Panc1 (cell line): ENCODE results near the gene C21orf91. TPM values are rescaled to one million over a fixed set of nuclear protein-coding genes. Genes with fewer than 3 reads are reported as not detected.

Source experiments
- ATAC-seq: fragments of 200-7000 bp; cut with Tn5 transposase; 2 replicates; pipeline ENCODE4 v1.9.1; 2020; ENCODE audit warnings: mild to moderate bottlenecking, moderate library complexity
- BruUV-seq: library from RNA; stranded (reverse); fragments of 400-500 nt; replicated peaks from 2 replicates; lab custom pipeline; 2021; lab: Mats Ljungman, UMichigan
- CTCF ChIA-PET: fragments of 300-600 bp; sonication (Branson Sonifier 250); formaldehyde crosslinking; loops from one replicate; lab custom pipeline; 2022; ENCODE audit warnings: antibody characterized with exemption; lab: Charles Lee
- POLR2A ChIA-PET: fragments of 300-600 bp; sonication (Branson Sonifier 250); formaldehyde crosslinking; loops from one replicate; lab custom pipeline; 2022; ENCODE audit warnings: antibody characterized with exemption; lab: Charles Lee
- DNase-seq: peaks from one replicate; pipeline ENCODE4 v3.0.0-alpha.2; 2010; ENCODE audit warnings: low read depth, low spot score
- H3K27ac ChIP-seq: 2 replicates; pipeline ENCODE4 v1.5.1; 2011; ENCODE audit warnings: mild to moderate bottlenecking, low read length, inconsistent platforms
- H3K27me3 ChIP-seq: fragments of 200-500 bp; sonication (Bioruptor generic); 2 replicates; pipeline ENCODE4 v1.6.0; 2014; ENCODE audit warnings: low read length, inconsistent platforms; ENCODE audit not compliant: control insufficient read depth, insufficient read depth
- H3K36me3 ChIP-seq: fragments of 200-500 bp; sonication (Bioruptor generic); 2 replicates; pipeline ENCODE4 v1.5.1; 2014; ENCODE audit warnings: inconsistent platforms, mild to moderate bottlenecking, low read length, moderate library complexity; ENCODE audit not compliant: control insufficient read depth, insufficient read depth
- H3K4me1 ChIP-seq: 2 replicates; pipeline ENCODE4 v1.5.1; 2011; ENCODE audit warnings: inconsistent platforms, mild to moderate bottlenecking, low read length, moderate library complexity; ENCODE audit not compliant: control insufficient read depth, insufficient read depth
- H3K4me3 ChIP-seq, 2 experiments: 2 replicates each; pipeline ENCODE4 v1.5.1; 2011 to 2012; ENCODE audit warnings: low read depth in 2 of 2, low read length in 2 of 2, mild to moderate bottlenecking in 2 of 2, inconsistent platforms in 1 of 2, moderate library complexity in 1 of 2
- H3K9me3 ChIP-seq: fragments of 200-500 bp; sonication (Bioruptor generic); 2 replicates; pipeline ENCODE4 v1.5.1; 2014; ENCODE audit warnings: low read depth, mild to moderate bottlenecking, inconsistent platforms, low read length, moderate library complexity; ENCODE audit not compliant: control insufficient read depth, insufficient read depth
- CTCF ChIP-seq: fragments of 450-650 bp; IDR thresholded peaks from 2 replicates; pipeline ENCODE4 v1.5.1; 2017; ENCODE audit warnings: mild to moderate bottlenecking
- POLR2AphosphoS5 ChIP-seq: IDR thresholded peaks from 2 replicates; pipeline ENCODE4 v1.6.1; 2012; ENCODE audit warnings: mild to moderate bottlenecking, low read depth, low read length, moderate library complexity
- SIN3A ChIP-seq: IDR thresholded peaks from 2 replicates; pipeline ENCODE4 v1.6.1; 2012; ENCODE audit warnings: low read depth, mild to moderate bottlenecking, low read length, moderate library complexity, borderline replicate concordance; ENCODE audit not compliant: insufficient read depth
- TCF7L2 ChIP-seq: IDR thresholded peaks from 2 replicates; pipeline ENCODE4 v1.6.1; 2011; ENCODE audit warnings: mild to moderate bottlenecking, low read depth, low read length, inconsistent platforms
- in situ Hi-C: cut with HindIII; loops from 2 replicates; pipeline ENCODE4 v1.10.0; 2016; ENCODE audit warnings: low sequenced_read_pairs, low pct_unique_long_range_greater_than_20kb
- intact Hi-C: fragments of 100-400 bp; cut with micrococcal nuclease; formaldehyde crosslinking; loops from one replicate; pipeline ENCODE4 v1.10.0; 2022; ENCODE audit not compliant: unreplicated experiment
- total RNA-seq: library from RNA; stranded (reverse); gene quantifications from one replicate; pipeline ENCODE4 v1.2.1, GENCODE V29; 2021; ENCODE audit not compliant: unreplicated experiment
- TF ChIP-seq, protein P1 (sequence below), 2 experiments: IDR thresholded peaks; 2 replicates each; pipeline ENCODE4 v1.6.1; 2011 to 2012; ENCODE audit warnings: low read depth in 2 of 2, control low read depth in 1 of 2, low read length in 1 of 2, mild to moderate bottlenecking in 1 of 2, moderate library complexity in 1 of 2; ENCODE audit not compliant: insufficient read depth in 1 of 2

The C21orf91 gene
- total RNA-seq, 1 experiment from 2014 or later: 13.3 TPM

GRCh38 chr21:17745086-17745485 is 74.1 kb downstream of the C21orf91 start:
- intact Hi-C loops: no loop called here
- no TSS peak for BruUV-seq
- no peaks in the 10 kb centered on the region for H3K9me3 ChIP-seq
- ATAC-seq: no peak
- ChIA-PET CTCF (no interaction called here), POLR2A (interaction anchor here (0.7 kb wide), 1 partner anchor 380 kb away, joined by 3 read pairs; no protein-coding TSS in a partner anchor)
- in situ Hi-C loops: no loop called here
- no peak overlapping the region for H3K4me3 ChIP-seq
- no peak for DNase-seq
- H3K27ac ChIP-seq: no peak overlapping the region
- no peaks in the 10 kb centered on the region for H3K27me3 ChIP-seq
- no peaks in the 10 kb centered on the region for H3K36me3 ChIP-seq
- no peaks in the 10 kb centered on the region for H3K4me1 ChIP-seq
- no peak for TF ChIP-seq SIN3A

GRCh38 chr21:17742940-17743592 is 76.1 kb downstream of the C21orf91 start:
- ChIA-PET CTCF (no interaction called here), POLR2A (no interaction called here)
- in situ Hi-C loops: no loop called here
- H3K27ac ChIP-seq: no peak overlapping the region
- intact Hi-C loops: no loop called here
- no peak for DNase-seq
- H3K9me3 ChIP-seq: no peaks in the 10 kb centered on the region
- no TSS peak for BruUV-seq
- H3K36me3 ChIP-seq: no peaks in the 10 kb centered on the region
- ATAC-seq: no peak
- no peaks in the 10 kb centered on the region for H3K4me1 ChIP-seq
- no peak overlapping the region for H3K4me3 ChIP-seq
- TF ChIP-seq, protein P1, sequence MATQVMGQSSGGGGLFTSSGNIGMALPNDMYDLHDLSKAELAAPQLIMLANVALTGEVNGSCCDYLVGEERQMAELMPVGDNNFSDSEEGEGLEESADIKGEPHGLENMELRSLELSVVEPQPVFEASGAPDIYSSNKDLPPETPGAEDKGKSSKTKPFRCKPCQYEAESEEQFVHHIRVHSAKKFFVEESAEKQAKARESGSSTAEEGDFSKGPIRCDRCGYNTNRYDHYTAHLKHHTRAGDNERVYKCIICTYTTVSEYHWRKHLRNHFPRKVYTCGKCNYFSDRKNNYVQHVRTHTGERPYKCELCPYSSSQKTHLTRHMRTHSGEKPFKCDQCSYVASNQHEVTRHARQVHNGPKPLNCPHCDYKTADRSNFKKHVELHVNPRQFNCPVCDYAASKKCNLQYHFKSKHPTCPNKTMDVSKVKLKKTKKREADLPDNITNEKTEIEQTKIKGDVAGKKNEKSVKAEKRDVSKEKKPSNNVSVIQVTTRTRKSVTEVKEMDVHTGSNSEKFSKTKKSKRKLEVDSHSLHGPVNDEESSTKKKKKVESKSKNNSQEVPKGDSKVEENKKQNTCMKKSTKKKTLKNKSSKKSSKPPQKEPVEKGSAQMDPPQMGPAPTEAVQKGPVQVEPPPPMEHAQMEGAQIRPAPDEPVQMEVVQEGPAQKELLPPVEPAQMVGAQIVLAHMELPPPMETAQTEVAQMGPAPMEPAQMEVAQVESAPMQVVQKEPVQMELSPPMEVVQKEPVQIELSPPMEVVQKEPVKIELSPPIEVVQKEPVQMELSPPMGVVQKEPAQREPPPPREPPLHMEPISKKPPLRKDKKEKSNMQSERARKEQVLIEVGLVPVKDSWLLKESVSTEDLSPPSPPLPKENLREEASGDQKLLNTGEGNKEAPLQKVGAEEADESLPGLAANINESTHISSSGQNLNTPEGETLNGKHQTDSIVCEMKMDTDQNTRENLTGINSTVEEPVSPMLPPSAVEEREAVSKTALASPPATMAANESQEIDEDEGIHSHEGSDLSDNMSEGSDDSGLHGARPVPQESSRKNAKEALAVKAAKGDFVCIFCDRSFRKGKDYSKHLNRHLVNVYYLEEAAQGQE (IDR thresholded peaks at IDR 0.05; ENCODE audit: insufficient read depth in 1 of 2, low read depth in 2 of 2, low read length in 1 of 2): no peak
- TF ChIP-seq SIN3A: no peak
- no peak for TF ChIP-seq CTCF
- TF ChIP-seq TCF7L2: no peak
- TF ChIP-seq POLR2AphosphoS5: no peak
- no peaks in the 10 kb centered on the region for H3K27me3 ChIP-seq

DNA sequence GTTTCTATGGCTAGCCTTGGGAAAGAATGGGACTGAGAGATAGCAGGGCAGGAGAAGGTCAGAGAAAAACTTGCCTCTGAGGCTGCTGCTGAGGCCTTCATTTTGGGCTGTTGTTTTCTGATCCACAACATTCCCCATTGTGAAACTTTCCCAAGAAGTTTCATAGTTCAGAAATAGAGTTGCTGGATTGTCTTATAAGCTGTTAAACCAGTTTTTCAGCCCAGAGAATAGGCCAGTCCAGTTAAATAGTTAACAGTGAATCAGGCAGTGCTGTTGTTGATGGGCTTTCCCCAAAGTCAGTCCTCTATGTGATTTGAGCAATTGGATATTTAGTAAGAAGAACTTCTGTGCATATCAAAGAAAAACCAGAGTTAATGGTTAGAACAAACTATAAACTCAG is 77.0 kb downstream of the C21orf91 start:
- intact Hi-C loops: no loop called here
- H3K36me3 ChIP-seq: no peaks in the 10 kb centered on the region
- ATAC-seq (no peak), DNase-seq (no peak)
- no TSS peak for BruUV-seq
- CTCF ChIA-PET: no interaction called here
- H3K9me3 ChIP-seq: no peaks in the 10 kb centered on the region
- H3K27me3 ChIP-seq: no peaks in the 10 kb centered on the region
- TF ChIP-seq CTCF (no peak), SIN3A (no peak), TCF7L2 (no peak), POLR2AphosphoS5 (no peak)
- TF ChIP-seq, protein P1 (IDR thresholded peaks at IDR 0.05; ENCODE audit: insufficient read depth in 1 of 2, low read depth in 2 of 2, low read length in 1 of 2): no peak
- in situ Hi-C loops: no loop called here
- POLR2A ChIA-PET: interaction anchor here (0.6 kb wide), 1 partner anchor 58 kb away, joined by 3 read pairs; no protein-coding TSS in a partner anchor
- H3K4me3 ChIP-seq: no peak overlapping the region
- H3K27ac ChIP-seq: no peak overlapping the region
- H3K4me1 ChIP-seq: no peaks in the 10 kb centered on the region
